Stimulated activated CD8-positive, alpha-beta memory T cell treated with anti-CD3 and anti-CD28 coated beads, Interleukin-12 subunit alpha, Interleukin-12 subunit beta, amount 100 ng/mL, for 4 hours (primary cell): ENCODE measurements around the gene ADAMTS6.
"Not testable (repeated sequence)": the region's sequence is repeated elsewhere in the genome, so short reads cannot be mapped to it uniquely, and the experiment has no call there.

Experiments
- DNase-seq: peaks from one replicate; pipeline ENCODE4 v3.0.0-alpha.2; 2020; ENCODE audit warnings: low read depth

The ADAMTS6 gene

DNA sequence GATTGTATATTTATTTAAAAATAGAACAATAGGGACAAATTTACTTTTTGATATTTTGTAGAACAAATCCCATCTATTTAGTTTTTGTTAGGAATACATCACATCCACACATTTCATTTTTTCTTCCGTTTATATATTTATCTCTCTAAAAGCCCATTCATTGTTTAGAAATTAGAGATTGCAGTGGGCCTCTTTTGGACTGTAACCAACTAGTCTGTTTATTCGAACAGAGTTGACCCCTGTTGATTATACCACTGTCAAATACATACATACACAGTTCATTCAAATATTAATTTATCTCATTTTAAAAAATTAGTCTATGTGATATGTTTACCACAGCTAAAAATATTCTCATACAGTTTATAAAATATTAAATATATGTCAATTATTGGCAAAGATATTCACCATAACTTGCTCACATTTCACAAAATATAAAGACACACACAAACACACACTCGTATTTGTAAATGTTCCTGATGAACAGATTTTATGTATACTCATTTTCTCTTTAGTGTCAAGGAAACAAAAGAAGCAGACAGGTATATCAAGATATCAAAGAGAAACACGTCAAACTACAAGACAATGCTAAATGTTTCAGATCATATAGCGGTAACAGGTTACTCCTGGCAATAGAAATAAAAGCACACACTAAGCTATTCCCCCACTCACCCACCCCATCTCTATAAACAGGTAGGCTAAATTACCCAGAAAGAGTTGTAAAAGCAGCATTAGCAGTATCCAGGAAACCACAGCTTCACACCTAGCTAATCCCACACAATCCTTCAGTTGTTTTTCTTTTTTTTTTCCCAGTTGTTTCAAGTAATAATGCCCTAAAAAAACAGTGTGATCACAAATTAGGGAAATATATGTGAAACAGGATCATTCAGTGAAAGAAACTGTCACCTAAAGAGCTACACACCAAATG is 283.9 kb downstream of the ADAMTS6 start:
- DNase-seq, result no peak

DNA sequence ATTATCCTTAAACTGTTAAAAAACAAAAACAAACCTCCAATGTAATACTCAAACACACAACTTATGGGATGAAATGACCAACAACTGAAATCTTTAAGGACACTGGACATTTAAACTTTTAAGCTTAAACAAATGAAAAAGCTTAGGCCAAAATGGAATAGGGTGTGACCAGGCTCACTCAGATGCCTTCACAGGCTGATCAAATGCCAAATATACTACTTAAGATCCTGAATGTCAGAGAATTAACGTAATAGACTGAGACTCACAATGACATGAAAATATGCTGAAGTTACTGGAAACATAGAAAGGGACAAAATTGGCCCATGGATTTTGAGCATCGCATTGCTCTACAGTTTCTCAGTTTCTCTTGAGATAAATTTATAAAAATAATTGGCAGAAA is 286.8 kb downstream of the ADAMTS6 start:
- DNase-seq, result no peak

DNA sequence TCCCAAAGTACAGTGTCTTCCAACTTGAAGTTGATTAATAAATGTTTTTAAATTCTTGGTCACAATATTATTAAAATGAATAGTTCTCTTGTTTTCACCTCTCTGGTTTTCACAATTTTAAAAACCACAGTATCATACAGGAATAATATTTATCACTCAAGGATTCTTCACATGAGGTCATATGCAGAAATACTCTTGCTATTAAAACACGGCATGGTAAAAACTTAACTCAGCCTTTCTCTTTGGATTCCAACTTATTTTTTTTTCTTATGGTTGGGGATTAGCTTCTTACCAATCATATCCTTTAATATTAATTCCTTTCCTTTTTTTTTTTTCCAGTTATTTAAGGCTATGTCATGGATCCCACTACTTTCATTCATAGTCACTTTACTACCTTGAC is 289.4 kb downstream of the ADAMTS6 start:
- no peak for DNase-seq

DNA sequence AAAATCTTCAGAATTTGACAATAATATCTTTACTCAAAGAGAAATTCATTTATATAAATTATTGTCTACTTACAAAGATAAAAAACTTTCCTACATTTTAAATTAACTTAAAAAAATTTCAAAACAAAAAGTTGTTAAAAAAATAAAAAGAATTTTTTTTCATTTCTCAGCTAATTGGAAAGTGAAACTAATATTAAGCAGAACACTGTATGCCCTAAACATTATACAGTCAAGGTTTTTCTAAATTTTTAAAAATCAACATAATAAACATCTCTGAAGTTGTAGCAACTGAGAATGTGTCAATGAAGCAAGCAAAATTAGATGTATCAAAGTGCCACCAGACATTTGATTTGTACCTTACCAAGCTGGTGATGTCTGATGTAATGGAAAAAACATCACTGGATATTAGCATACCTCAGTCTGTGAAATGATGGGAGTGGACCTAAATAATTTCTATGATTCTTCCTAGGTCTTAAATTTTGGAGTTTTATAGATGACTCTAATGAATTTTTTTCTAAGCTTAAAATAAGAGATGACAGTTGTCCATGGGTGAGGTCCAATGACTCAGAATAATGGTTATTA is 290.1 kb downstream of the ADAMTS6 start:
- DNase-seq, result no peak

DNA sequence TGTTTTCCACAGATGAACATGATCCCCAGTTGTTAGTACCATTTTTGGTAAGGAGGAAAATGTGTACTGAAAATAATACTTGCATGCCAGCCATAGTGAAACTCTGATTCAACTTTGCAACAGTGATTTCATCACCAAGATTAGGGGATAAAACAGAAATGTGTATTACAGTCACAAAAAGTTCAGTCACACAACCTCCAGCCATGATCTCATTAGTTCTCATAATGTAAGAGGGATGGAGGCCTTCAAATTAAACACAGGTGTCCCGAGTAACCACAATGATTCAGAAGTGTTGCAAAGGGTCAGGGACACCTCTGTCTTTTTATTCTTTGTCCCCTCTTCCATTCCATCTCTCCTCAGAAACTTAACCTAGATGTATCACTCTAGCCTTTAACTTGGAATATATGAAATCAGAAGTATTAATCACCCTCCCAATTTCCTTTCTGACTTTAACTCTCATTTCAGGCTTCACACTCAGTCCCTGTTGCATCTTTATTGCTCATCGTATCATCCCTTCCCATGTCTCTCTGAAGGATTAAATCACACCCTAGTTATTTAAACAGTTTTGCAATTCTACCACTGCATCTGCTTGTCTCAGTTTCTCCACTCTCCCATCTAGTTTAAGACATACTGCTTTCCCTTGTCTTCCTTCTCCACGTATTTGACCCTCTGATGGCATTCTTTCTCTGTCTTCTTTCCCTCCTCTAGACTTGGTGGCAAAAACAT is 291.2 kb downstream of the ADAMTS6 start:
- no peak for DNase-seq

DNA sequence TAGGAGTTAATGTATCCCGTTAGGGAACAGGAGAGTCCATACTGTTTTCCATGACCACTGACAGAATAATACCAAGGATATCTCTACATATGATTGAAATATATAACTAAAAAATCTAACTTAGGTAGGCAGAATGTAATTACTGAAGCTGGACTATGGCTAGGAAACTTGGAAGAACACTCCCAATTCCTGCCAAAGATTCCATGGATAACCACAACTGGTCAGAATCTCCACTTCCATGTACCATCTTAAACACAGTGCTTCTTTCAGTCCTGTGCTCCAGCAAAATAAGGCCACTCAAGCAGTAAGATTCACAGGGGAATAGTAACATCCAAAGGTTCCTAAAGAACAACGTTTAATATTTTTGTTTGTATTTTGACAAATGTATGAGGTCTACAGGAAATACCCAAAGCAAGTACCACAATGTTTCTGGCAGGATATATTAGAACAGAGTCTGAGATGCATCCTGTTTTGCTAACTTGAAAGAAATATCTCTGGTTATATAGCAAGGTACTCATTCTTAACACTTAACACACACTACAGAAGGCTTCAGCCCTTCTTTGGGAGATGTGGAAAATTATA is 295.0 kb downstream of the ADAMTS6 start:
- DNase-seq, result no peak

DNA sequence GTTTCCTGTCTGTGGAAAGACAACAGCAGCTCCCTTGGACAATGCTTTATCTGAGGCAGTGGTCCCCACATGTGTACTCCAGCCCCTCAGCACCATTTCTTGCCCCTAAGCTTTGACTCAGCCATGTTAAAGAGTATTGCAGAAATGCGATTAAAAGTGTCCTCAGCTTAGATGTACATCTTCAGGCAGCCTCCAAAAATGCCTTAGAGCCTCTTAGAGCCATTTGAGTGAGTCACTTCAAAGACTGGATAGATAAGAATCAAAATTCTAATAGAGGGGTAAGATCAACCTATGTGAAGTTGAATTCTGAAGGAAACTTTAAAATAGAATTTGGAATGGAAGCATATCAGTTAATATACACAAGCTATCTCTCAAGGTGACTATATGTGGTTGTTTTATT is 296.3 kb downstream of the ADAMTS6 start:
- no peak for DNase-seq

DNA sequence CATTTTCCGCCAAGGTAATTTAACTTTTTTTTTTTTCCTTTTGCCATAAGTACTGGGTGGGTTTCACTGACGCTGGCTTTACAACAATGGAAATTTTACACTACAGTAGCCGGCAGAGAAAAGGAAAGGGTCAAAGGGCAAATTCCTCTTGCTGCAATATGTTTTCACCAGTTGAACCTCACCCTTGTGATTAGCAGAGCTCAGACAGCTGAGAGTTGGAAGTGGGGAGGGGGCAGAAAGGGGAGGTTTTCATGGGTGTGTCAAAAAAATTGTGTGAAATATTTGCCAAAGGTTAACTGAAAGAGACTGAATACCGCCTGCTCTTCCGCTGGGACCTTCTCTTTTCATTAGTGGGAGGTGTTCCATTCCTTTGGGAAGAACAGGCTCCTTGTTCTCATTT is 296.9 kb downstream of the ADAMTS6 start:
- no peak for DNase-seq

DNA sequence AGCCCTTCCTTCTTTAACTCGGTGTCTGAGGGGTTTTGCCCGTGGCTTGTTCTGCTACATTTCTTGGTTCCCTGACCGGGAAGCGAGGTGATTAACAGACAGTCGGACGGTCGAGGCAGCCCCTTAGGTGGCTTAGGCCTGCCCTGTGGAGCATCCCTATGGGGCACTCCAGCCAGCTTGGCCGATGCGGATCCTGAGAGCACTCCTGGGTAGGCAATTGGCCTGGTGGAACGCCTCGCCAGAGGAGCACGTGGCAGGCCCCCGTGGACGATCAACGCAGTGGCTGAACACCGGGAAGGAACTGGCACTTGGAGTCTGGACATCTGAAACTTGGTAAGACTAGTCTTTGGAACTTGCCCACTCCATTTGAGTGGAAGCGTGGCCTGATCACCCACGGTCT is 307.5 kb downstream of the ADAMTS6 start:
- not testable (repeated sequence) for DNase-seq

DNA sequence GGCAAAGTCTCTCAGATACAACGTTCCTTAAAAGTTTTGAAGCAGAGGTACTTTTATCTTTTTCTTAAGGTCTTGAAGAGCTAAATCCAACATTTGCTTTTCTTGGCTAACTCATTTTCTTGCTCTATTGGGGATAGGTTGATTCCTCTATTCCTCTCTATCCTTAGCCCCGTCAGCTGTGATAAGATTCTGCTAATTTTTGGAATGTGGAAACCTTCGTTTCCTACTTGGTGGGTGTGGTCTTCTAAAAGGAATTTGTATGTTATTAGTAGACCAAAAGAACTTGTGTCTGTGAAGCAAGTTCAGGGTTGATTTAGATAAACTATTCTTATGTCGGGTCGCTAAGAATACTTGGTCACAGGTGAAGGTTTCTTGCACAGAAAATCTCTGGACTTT is 308.6 kb downstream of the ADAMTS6 start:
- no peak for DNase-seq

DNA sequence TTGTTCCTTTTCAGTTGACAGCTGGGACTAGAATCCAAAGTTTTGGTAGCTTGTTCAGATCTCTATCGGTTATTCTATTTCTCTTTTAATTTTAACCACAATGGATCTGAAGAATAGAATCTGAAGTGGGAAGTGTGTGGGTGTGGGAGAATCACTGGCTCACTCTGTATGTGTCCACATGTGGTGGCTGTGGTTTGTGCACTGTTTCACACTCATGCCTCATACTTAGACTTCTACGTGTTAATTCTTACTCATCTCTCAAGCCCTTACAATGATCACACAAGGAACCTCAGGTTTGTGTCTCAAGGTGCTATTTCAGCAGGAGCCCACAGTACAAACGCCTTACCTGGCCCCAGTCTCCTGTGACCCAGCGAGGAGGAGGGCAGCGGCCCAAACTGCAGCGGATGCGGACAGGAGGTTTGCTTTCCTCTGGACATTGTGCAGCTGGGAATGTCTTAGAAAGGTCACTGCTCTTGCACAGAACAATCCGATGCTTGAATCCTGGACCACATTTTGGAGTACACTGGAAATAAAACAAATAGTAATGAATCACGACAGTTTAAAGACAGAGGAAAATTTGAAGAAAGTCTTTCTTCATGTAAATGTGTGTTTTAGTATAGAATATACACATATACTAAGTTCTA is 309.1 kb downstream of the ADAMTS6 start:
- no peak for DNase-seq

DNA sequence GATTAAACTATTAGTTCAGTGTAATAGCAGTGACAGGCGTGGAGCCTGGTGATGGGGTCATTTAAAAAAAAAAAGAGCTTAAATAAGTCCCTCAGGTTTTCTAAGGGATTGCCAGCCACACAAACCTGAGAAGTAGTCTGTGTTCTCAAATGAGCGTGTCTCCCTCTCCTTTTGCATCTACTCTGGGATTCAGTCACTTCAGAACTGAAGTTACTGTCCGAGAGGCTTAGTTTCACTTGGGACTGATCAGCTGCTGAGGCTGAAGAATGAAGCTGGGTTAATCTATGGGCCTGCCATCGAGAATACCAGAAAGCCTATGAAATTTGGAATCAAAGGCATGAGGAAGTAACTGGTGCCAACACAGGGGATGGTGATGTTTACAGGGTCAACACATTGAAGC is 310.1 kb downstream of the ADAMTS6 start:
- no peak for DNase-seq

DNA sequence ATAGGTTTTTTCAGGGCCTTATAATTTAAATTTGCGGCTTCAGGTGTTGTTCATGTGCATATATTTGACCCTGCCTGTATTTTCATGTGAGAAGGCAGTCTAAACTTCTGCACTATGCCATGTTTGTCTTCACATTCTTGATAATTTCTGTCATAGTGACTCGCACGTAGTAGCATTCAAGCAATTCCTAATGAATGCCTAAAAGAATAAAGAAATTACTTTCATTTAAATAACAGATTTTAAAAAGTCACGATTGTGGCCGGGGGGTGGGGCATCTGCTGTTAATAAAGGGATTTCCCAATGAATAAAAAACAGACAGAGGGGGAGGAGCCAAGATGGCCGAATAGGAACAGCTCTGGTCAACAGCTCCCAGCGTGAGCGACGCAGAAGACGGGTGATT is 318.0 kb downstream of the ADAMTS6 start:
- no peak for DNase-seq

DNA sequence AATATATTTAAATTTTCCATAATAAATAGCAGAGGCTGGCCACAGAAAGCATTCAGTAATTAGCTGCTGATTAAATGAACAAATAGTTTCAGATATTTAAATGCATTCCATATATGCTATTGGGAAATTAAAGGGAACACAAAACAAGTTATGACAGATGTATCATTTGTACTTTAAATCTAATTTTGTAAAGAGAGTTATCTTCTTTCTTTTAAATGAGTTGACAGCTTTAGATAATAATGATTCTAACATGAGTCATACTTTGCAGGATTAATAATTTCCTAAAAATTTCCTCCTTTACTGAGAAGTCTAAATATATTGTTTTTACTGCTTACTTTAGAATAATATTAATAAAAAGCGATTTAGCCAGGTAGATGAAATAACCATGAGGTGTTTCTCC is 320.1 kb downstream of the ADAMTS6 start:
- DNase-seq, result no peak

DNA sequence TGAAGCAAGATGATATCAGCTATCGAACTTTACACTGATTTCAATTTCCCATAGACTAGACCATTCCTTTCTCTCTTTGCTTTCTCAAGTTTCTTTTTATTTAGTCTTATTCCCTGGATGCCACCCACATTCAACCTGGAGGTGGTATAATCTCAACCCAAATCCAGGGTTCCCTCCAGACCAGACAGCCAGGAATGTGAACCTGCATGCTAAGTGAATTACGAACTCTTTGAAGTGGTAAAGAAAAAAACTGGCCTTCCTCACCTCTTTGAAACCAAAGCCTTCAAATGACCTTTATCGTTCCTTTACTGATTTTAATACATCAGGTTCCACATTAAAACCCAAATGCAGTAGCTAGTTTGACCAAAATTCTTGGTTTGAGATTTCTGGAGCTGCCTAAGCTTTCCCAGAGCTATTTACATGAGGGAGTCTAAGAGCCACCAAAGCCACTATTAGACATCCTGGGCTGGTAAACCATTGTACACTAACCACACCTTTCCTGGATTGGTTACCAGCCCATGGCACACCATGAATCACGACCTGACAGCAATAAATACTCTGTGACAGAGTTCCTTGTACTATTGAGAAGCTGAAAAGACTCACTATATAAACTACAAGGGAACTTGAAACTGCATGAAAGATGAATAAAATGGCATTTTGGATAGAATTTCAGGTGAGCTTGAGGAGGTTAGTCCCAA is 323.7 kb downstream of the ADAMTS6 start:
- no peak for DNase-seq

DNA sequence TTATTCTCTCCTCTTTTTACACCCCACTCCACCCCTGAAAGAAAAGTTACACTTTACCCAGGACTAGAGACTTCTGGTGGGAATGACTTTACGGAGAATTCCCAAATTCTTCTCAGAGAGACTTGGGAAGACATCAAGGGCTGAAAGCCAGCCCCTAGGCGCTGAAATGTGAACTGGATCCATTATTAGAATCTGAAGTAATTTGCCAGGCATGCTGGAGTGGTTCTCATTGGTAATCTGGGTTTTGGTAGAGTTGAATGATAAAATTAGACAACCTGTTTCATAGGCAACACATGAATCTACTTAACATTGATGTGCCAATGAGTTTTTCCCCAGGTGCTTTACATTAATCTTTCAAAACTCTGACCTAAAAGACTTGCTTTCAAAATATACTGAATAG is 324.8 kb downstream of the ADAMTS6 start:
- no peak for DNase-seq

DNA sequence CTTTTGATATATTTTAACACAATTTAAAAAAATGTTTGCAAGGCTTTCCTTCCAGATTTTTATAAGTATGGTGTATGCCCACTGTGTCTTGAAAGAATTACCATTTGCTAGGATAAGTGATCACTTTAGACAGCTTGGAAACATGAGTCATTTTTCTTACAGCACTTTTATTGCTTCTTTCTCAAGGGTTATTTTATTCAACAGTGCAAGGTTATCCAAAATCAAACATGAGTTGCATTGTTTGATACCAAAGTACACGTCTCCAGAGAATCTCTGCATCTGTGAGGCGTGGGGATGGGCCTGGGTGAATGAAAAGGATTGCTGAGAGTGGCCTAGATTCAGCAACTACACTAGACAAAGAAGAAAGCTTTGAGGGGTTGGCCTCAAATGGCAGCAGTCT is 329.6 kb downstream of the ADAMTS6 start:
- no peak for DNase-seq

DNA sequence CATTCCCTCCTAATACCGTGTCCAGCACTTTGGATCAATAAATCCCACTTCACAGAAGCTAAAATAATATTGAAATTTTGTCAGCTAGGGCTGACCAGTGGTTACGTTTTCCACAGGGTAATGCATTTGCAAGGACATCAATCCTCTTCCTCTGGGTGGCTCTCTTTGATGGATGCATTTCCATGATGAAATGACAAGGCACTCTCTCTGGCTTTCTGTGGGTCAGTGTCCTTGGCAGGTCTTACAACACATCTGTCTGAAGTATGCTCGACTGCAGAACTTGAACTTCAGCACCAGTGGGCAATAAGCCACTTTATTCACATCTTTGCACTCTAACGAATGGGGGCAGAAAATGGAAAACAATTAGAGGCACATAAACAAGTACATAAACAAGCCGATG is 330.1 kb downstream of the ADAMTS6 start:
- no peak for DNase-seq

DNA sequence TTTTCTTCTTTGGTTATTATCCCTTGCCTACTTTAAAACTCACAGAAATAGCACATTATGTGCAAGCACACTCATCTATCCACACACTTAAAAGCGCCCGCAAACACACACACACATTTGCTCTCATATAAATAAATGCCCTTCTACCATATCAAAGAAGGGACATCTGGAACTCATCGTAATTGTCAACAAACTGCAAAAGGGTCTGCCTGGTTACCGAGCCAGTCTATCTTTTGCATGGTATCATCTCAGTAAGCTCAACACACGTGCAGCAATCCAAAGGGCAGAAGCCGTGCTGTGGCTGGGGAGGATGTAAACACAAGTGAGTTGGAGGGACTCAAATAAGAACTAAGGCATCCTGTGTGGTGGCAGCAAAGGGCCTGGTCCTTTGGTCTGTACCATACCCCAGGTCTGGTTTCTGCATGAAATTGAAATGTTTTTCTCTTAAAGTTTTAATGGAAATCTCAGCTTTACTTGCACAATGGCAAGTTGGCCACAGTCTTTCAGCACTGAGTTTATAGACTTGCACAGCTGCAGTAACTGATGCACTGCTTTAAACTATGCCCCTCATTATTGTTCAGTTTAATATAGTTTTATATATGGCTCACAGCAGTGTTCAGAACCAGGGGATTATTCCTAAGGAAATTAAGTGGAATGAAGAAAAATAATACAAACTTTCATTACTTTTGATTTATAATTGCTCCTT is 331.0 kb downstream of the ADAMTS6 start:
- no peak for DNase-seq

DNA sequence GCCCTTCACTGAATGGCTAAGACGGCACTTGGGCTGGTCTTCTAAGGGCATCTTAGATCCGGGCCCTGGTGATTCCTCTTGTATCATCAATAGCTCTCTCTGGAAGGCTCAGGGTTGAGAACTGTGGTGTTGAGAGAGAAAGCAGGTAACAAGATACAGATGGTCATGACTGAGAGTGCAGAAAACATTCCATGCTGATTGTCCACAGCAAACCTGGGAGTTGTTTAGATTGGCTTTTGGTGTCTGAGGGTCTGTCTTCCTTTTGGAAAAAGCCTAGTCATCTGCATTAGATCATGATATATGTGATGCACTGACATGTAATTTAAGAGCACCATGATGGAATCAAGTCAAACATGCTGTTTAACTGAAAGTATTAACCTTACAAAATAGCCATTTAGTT is 331.9 kb downstream of the ADAMTS6 start:
- no peak for DNase-seq
